Fibroblast of the aortic adventitia (primary cell): ENCODE results near the gene IGF2BP1. TPM values are rescaled to one million over a fixed set of nuclear protein-coding genes. Genes with fewer than 3 reads are reported as not detected.

Experiments
- DNase-seq: peaks from one replicate; pipeline ENCODE4 v3.0.0-alpha.2; 2010; ENCODE audit warnings: low read depth
- H3K4me3 ChIP-seq: 2 replicates; pipeline ENCODE4 v1.5.1; 2011; ENCODE audit warnings: low read depth, mild to moderate bottlenecking, control low read depth, low read length, moderate library complexity
- CTCF ChIP-seq: IDR thresholded peaks from 2 replicates; pipeline ENCODE4 v1.5.1; 2011; ENCODE audit warnings: mild to moderate bottlenecking, low read length, control low read depth, inconsistent platforms; ENCODE audit not compliant: insufficient read depth
- total RNA-seq: library from RNA; depleted of rRNA; stranded (reverse); fragments of >200 nt; gene quantifications from 2 replicates; pipeline ENCODE4 v1.2.3, GENCODE V29; 2012; ENCODE audit warnings: low replicate concordance

Gene IGF2BP1
- total RNA-seq, 1 donor: 5.0 TPM

GRCh38 chr17:48970224-48970623 is 27.0 kb upstream of the IGF2BP1 start:
- TF ChIP-seq CTCF: no peak
- peak; percentile 60 for DNase-seq
- H3K4me3 ChIP-seq: no peak overlapping the region

- no peak for TF ChIP-seq CTCF
- no peak overlapping the region for H3K4me3 ChIP-seq
- no peak for DNase-seq
Measured at GRCh38 chr17:48970865-48971687, 26.1 kb upstream of the IGF2BP1 start.

- peak overlapping the region; percentile 3 for H3K4me3 ChIP-seq
- no peak for TF ChIP-seq CTCF
- no peak for DNase-seq
Measured at GRCh38 chr17:48972749-48973097, 24.5 kb upstream of the IGF2BP1 start.

- H3K4me3 ChIP-seq: no peak overlapping the region
- no peak for TF ChIP-seq CTCF
- DNase-seq: no peak
Measured at GRCh38 chr17:48973806-48974205, 23.4 kb upstream of the IGF2BP1 start.

GRCh38 chr17:48981927-48982539 is 15.2 kb upstream of the IGF2BP1 start:
- no peak overlapping the region for H3K4me3 ChIP-seq
- TF ChIP-seq CTCF: no peak
- DNase-seq: no peak

GRCh38 chr17:48985436-48986245 is 11.5 kb upstream of the IGF2BP1 start:
- DNase-seq: no peak
- no peak overlapping the region for H3K4me3 ChIP-seq
- TF ChIP-seq CTCF: no peak
